ENCODE results near the gene FOXE3. TPM values are rescaled to one million over a fixed set of nuclear protein-coding genes. Genes with fewer than 3 reads are reported as not detected.

FOXE3 gene
- total and polyA plus RNA-seq, 2 of the 8 experiments (the other 6 are each of a cell fraction or from before 2014, with no cell fraction given), result 0.18 TPM; not detected in 1

- no peak overlapping the region for H2BK20ac ChIP-seq (ENCODE audit: low read length)
- ChIA-PET POLR2A (ENCODE audit: partially characterized antibody) (interaction anchor here (1.2 kb wide), 1 partner anchor 10 kb away, joined by 4 read pairs; no protein-coding TSS in a partner anchor), CTCF (ENCODE audit: partially characterized antibody) (interaction anchor here (0.9 to 1.4 kb wide), 4 partner anchors 9 to 55 kb away, joined by 3 to 13 read pairs (median 4); no protein-coding TSS in a partner anchor)
- peaks cover 96 to 100% (median 98%) of the 10 kb centered on the region in 4 experiments for H3K27me3 ChIP-seq (replicated peaks in 1 of 4; ENCODE audit: control insufficient read depth in 3 of 4, extremely low read depth in 1 of 4, insufficient read depth in 3 of 4, low read length in 3 of 4)
- no peak overlapping the region for H2BK15ac ChIP-seq (ENCODE audit: low read length)
- no peak overlapping the region for H2BK120ac ChIP-seq (replicated peaks; ENCODE audit: low read depth, low read length)
- peaks cover 0 to 3% (median 0%) of the 10 kb centered on the region in 4 experiments; a peak in 1 of 8 replicates for H3K36me3 ChIP-seq (ENCODE audit: control insufficient read depth in 2 of 4, insufficient read depth in 4 of 4, low read length in 3 of 4)
- no peak for TF ChIP-seq NRF1 (IDR thresholded peaks at IDR 0.05; ENCODE audit: low read depth, low read length)
- no peak for TF ChIP-seq GABPA (IDR thresholded peaks at IDR 0.05; ENCODE audit: borderline replicate concordance, insufficient read depth, low read length)
- no peak for TF ChIP-seq TBP (IDR thresholded peaks at IDR 0.05; ENCODE audit: low read depth, low read length)
- no peak for TF ChIP-seq CBX8 (IDR thresholded peaks at IDR 0.05; ENCODE audit: borderline replicate concordance, low read depth, low read length)
- H3K56ac ChIP-seq (replicated peaks; ENCODE audit: insufficient read length, low read depth, low read length), result no peak overlapping the region
- H3K79me2 ChIP-seq (ENCODE audit: control insufficient read depth in 1 of 2, insufficient read depth in 2 of 2, low read length in 2 of 2), result no peaks in the 10 kb centered on the region
- no peak overlapping the region for H3K27ac ChIP-seq (ENCODE audit: low read depth, low read length)
- H4K91ac ChIP-seq (replicated peaks; ENCODE audit: insufficient read length, low read length), result no peak overlapping the region
- H2AFZ ChIP-seq (ENCODE audit: low read length), result no peak overlapping the region
- H2AK5ac ChIP-seq (ENCODE audit: low read depth, low read length), result no peak overlapping the region
- H3K23ac ChIP-seq (ENCODE audit: insufficient read length), result no peak overlapping the region
- H3K4me3 ChIP-seq (ENCODE audit: extremely low read depth in 1 of 4, insufficient read depth in 2 of 4, low read depth in 3 of 4, low read length in 4 of 4), result peak overlapping the region; percentile 5 to 46 (median 23); a peak in 5 of 8 replicates
- no peak overlapping the region for H3K4ac ChIP-seq (replicated peaks; ENCODE audit: insufficient read length, low read depth, low read length)
- H3K9ac ChIP-seq (replicated peaks in 1 of 4; ENCODE audit: extremely low read depth in 1 of 4, low read depth in 3 of 4, low read length in 3 of 4), result no peak overlapping the region
- H3K4me1 ChIP-seq (replicated peaks in 1 of 4; ENCODE audit: control insufficient read depth in 3 of 4, insufficient read depth in 4 of 4, low read length in 3 of 4), result peaks cover 10 to 36% (median 21%) of the 10 kb centered on the region in 4 experiments
- peak overlapping the region; percentile 64 to 70 for H3K4me2 ChIP-seq (ENCODE audit: insufficient read depth in 1 of 2, low read depth in 2 of 2, low read length in 2 of 2)
- no peak overlapping the region for H2BK5ac ChIP-seq (ENCODE audit: low read depth, low read length)
- FAIRE-seq, result no peak
- peaks cover 14 to 29% of the 10 kb centered on the region in 2 experiments for H4K20me1 ChIP-seq (replicated peaks in 1 of 2; ENCODE audit: control insufficient read depth in 1 of 2, insufficient read depth in 2 of 2, low read length in 2 of 2)
- peaks cover 5% of the 10 kb centered on the region; the same call in 1 of the 2 replicates for H3K23me2 ChIP-seq (ENCODE audit: low read depth, low read length)
- H2BK12ac ChIP-seq (ENCODE audit: low read depth, low read length), result peak overlapping the region; percentile 13; the same call in 1 of the 2 replicates
- H3K9me3 ChIP-seq (ENCODE audit: insufficient read depth in 2 of 2, low read depth in 1 of 2, low read length in 1 of 2), result peaks cover 0 to under 1% of the 10 kb centered on the region in 2 experiments; a peak in 1 of 4 replicates
- no peak overlapping the region for H4K8ac ChIP-seq (ENCODE audit: extremely low read depth, insufficient read depth, low read length)
- no peaks in the 10 kb centered on the region for H3K79me1 ChIP-seq (ENCODE audit: low read depth, low read length)
- DNase-seq (ENCODE audit: low read depth in 1 of 2, low spot score in 2 of 2), result no peak
- no peak overlapping the region for H3K14ac ChIP-seq (ENCODE audit: insufficient read length)
- WGBS, 2 experiments (ENCODE audit: extremely low coverage in 1 of 2, insufficient coverage in 1 of 2, insufficient read length in 1 of 2, insufficient replicate concordance in 2 of 2, low coverage in 1 of 2, low lambda C conversion rate in 2 of 2, missing lambda C conversion rate in 1 of 2), result 1% methylated on average over 13 of the region's 15 CpGs; no CpG with 5 or more reads in 1 of the 2 experiments
- H3K18ac ChIP-seq (ENCODE audit: extremely low read depth, low read length), result peak overlapping the region; percentile 2; the same call in 1 of the 2 replicates
- no peak overlapping the region for H4K5ac ChIP-seq (ENCODE audit: insufficient read length, low read depth, low read length)
Observed at GRCh38 chr1:47444297-47444561, 28.1 kb downstream of the FOXE3 start.

Measured in H1 (cell line).